ENCODE results near the gene NOL3. TPM values are rescaled to one million over a fixed set of nuclear protein-coding genes. Genes with fewer than 3 reads are reported as not detected.
A peak's percentile ranks its signal among the peaks of the same experiment; 100 is the strongest.

The NOL3 gene
- total and polyA plus RNA-seq, 9 of the 15 experiments (the other 6 are each of a cell fraction or from before 2014, with no cell fraction given) = 0.45 to 14.0 (median 5.4) TPM

DNA sequence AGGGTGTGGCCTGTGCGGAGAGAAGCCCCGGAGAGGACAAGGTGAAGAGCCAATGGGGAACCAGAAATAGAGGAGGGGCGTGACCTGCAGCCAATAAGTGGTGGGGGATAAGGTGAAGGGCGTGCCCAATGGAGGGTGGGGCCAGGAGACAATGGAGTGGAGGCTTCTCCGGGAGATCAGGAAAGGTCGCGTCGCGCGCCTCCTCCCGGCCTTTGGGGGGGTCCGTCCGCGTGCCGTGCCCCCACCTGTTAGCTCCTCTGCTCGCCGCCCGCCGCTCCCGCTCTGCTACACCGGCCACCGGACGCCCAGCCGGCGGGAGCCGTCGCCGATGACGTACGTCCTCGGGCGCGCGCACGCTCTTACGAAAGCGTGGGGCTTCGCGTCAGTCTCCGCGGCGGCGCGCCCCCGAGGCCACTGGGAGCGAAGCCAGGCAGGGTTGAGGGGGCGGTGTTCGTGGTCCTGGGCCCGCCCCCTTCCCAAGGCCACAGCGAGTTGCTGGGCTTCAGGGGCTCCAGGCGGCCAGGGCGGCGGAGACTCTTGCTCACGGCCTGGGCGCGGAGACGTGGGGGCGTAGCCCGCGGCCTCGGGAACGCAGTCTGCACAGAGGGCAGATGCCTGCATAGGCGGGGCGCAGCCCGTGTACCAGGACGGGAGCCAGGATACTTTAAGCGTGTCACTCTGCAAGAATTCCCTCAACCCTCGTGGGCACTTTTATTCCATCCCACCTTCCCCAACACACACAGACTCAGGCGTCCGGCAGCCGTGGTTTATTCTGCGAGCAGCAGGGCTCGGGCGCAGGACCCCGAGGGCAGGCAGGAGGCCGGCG, 13.5 kb downstream of the NOL3 start, which contains the start of gene MATCAP1 (continued):
- no peak for TF ChIP-seq STAG1 (CRISPR knock-in tag; IDR thresholded peaks at IDR 0.05; ENCODE audit: borderline replicate concordance)
- TF ChIP-seq ATF3 (IDR thresholded peaks at IDR 0.05) = peak; percentile 80
- TF ChIP-seq ATF3 (CRISPR knock-in tag; conservative IDR thresholded peaks at IDR 0.05) = no peak
- no peak for TF ChIP-seq PHB2 (IDR thresholded peaks at IDR 0.05; ENCODE audit: low read depth)
- TF ChIP-seq HMGN3 (IDR thresholded peaks at IDR 0.05; ENCODE audit: borderline replicate concordance, extremely low read depth, insufficient read length, low read depth, low read length) = peak; percentile 73
- TF ChIP-seq BMI1 (IDR thresholded peaks at IDR 0.05; ENCODE audit: low read length) = no peak
- TF ChIP-seq CEBPG (CRISPR knock-in tag; IDR thresholded peaks at IDR 0.05) = peak; percentile 87
- peak; percentile 52 to 88; a peak in 3 of 4 replicates for TF ChIP-seq CEBPG (tag; conservative IDR thresholded peaks at IDR 0.05 in 1 of 2, IDR thresholded peaks at IDR 0.05 in 1 of 2)
- no peak for TF ChIP-seq FOXM1 (IDR thresholded peaks at IDR 0.05; ENCODE audit: low read depth)
- TF ChIP-seq FOXM1 (CRISPR knock-in tag; IDR thresholded peaks at IDR 0.05; ENCODE audit: low read depth) = no peak
- TF ChIP-seq STAT5A (IDR thresholded peaks at IDR 0.05; ENCODE audit: borderline replicate concordance, low read length) = no peak
- peak; percentile 79 to 84 for TF ChIP-seq MAZ (CRISPR knock-in tag; conservative IDR thresholded peaks at IDR 0.05 in 1 of 2, IDR thresholded peaks at IDR 0.05 in 1 of 2)
- TF ChIP-seq, protein P1, sequence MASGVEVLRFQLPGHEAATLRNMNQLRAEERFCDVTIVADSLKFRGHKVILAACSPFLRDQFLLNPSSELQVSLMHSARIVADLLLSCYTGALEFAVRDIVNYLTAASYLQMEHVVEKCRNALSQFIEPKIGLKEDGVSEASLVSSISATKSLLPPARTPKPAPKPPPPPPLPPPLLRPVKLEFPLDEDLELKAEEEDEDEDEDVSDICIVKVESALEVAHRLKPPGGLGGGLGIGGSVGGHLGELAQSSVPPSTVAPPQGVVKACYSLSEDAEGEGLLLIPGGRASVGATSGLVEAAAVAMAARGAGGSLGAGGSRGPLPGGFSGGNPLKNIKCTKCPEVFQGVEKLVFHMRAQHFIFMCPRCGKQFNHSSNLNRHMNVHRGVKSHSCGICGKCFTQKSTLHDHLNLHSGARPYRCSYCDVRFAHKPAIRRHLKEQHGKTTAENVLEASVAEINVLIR (CRISPR knock-in tag; IDR thresholded peaks at IDR 0.05) = peak; percentile 70
- TF ChIP-seq, protein P2, sequence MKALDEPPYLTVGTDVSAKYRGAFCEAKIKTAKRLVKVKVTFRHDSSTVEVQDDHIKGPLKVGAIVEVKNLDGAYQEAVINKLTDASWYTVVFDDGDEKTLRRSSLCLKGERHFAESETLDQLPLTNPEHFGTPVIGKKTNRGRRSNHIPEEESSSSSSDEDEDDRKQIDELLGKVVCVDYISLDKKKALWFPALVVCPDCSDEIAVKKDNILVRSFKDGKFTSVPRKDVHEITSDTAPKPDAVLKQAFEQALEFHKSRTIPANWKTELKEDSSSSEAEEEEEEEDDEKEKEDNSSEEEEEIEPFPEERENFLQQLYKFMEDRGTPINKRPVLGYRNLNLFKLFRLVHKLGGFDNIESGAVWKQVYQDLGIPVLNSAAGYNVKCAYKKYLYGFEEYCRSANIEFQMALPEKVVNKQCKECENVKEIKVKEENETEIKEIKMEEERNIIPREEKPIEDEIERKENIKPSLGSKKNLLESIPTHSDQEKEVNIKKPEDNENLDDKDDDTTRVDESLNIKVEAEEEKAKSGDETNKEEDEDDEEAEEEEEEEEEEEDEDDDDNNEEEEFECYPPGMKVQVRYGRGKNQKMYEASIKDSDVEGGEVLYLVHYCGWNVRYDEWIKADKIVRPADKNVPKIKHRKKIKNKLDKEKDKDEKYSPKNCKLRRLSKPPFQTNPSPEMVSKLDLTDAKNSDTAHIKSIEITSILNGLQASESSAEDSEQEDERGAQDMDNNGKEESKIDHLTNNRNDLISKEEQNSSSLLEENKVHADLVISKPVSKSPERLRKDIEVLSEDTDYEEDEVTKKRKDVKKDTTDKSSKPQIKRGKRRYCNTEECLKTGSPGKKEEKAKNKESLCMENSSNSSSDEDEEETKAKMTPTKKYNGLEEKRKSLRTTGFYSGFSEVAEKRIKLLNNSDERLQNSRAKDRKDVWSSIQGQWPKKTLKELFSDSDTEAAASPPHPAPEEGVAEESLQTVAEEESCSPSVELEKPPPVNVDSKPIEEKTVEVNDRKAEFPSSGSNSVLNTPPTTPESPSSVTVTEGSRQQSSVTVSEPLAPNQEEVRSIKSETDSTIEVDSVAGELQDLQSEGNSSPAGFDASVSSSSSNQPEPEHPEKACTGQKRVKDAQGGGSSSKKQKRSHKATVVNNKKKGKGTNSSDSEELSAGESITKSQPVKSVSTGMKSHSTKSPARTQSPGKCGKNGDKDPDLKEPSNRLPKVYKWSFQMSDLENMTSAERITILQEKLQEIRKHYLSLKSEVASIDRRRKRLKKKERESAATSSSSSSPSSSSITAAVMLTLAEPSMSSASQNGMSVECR (CRISPR knock-in tag; IDR thresholded peaks at IDR 0.05) = peak; percentile 60; the same call in 1 of the 2 replicates
- peak; percentile 82 for TF ChIP-seq NEUROD1 (IDR thresholded peaks at IDR 0.05; ENCODE audit: borderline replicate concordance, low read depth, low read length, partially characterized antibody)
- 0 out of 2 replicates have a peak, but pooled peaks have one; percentile 40 for TF ChIP-seq THRB (CRISPR knock-in tag; conservative IDR thresholded peaks at IDR 0.05)
- peak; percentile 81 for TF ChIP-seq MAX (CRISPR knock-in tag; IDR thresholded peaks at IDR 0.05)
- peak; percentile 98 for TF ChIP-seq MBD2 (IDR thresholded peaks at IDR 0.05; ENCODE audit: borderline replicate concordance, low read depth)
